GM18907 (cell line): Measurements from ENCODE around the gene ADAD2.
A peak's percentile ranks its signal among the peaks of the same experiment; 100 is the strongest.

Experiments used
- ATAC-seq: cut with Tn5 transposase; IDR thresholded peaks from one replicate; pipeline ENCODE4 v1.9.1; 2021; ENCODE audit warnings: mild to moderate bottlenecking, moderate library complexity; ENCODE audit not compliant: unreplicated experiment

Gene ADAD2

GRCh38 chr16:84176192-84177053, 14.5 kb upstream of the ADAD2 start:
- no peak for ATAC-seq

GRCh38 chr16:84177741-84178073, 13.2 kb upstream of the ADAD2 start:
- ATAC-seq = no peak

DNA sequence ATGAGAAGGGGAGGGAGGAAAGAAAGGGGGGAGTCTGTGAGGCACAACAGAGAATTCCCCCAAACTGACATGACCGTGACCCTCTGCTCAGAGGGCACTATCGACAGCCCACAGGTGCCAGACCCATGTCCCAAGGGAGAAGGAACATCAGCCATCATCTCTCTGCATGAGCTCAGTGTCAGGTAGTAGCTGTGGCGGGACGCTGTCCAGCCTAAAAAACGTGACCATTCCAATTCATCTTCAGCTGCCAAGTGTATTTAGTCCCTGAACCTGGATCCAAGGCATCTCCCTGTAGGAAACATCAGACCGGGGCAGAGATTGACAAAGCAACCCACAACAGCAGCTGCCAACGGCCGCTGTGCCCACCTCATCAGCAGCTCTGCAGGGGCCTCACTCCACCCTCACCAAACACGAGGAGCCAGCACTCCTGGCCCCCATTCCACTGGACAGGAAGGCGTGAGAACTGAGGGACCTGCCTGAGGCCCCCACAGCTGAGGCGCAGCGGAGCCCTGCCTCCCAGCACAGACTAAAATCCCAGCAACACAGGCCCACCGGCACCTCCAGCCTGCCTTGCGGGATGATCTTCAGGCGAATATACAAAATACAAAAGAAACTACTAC, 12.7 kb upstream of the ADAD2 start:
- ATAC-seq = no peak

- ATAC-seq = no peak
Observed at GRCh38 chr16:84178892-84179611, 11.9 kb upstream of the ADAD2 start.

- no peak for ATAC-seq
Observed at GRCh38 chr16:84179612-84180320, 11.2 kb upstream of the ADAD2 start.

DNA sequence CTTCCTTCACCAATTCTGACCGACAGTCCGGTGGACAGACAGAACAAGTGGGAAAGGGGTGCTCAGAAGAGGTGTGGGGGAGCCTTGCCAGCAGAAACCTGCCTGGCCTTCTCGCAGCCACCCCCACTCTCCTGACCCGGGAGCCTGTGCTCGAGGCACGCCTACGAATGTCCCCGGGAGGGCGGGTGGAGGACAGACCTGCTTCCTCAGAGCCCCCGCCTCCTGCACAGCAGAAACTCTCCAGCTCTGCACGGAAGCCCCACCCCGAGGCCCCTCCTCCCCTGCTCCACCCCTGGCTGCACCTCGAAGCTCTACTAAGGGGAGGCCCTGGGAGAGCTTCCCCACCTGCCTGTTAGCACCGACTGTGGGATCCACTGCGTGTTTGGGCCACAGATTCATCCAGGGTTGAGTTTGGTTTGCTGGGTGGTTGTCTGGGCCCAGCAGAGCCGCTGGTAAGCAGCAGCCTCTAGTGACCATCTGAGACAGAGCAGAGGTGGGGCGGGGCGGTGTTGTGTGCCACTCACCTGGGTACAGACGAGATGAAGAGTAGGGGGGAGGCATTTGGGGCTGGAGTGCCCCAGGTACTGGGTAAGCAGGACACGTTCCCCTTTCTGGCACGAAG, 10.3 kb upstream of the ADAD2 start:
- no peak for ATAC-seq

GRCh38 chr16:84181144-84181915, 9.6 kb upstream of the ADAD2 start:
- ATAC-seq = no peak

DNA sequence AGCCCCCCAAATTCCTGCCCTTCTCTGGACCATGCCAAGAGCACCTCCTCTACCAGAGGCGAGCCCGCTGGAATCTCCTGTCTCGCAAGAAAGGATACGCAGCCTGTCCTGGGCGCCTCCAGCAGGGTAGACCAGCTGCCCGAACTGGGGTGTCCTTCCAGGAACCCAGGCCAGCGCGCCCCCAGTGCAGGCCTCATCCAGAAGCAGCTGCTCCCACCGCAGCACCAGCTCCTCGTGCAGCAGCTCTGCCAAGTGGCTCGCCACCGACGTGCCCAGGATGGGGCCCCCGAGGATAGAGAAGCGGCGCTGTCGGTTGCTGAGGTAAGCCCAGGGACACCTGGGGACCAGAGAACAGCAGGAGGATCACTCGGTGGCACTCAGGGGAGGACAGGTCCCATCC, 8.9 kb upstream of the ADAD2 start:
- no peak for ATAC-seq

GRCh38 chr16:84182680-84183571, 8.0 kb upstream of the ADAD2 start:
- no peak for ATAC-seq

DNA sequence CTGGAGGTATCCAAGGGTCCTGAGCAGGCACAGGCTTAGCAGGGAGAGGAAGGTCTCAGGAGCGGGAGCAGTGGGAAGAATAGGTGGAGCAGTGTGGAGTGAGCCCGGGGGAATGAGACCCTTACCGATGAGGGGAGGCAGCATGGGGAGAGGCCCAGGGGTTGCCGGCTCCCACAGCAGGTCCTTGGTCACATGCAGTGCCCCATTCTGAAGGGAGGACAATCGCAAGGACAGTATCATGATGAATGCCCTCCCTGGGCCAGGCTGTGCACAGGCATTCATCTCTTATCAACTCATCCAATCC, 7.4 kb upstream of the ADAD2 start:
- ATAC-seq = no peak

- no peak for ATAC-seq
Observed at GRCh38 chr16:84183911-84184591, 6.9 kb upstream of the ADAD2 start.

- ATAC-seq = no peak
Observed at GRCh38 chr16:84184775-84185174, 6.2 kb upstream of the ADAD2 start.

DNA sequence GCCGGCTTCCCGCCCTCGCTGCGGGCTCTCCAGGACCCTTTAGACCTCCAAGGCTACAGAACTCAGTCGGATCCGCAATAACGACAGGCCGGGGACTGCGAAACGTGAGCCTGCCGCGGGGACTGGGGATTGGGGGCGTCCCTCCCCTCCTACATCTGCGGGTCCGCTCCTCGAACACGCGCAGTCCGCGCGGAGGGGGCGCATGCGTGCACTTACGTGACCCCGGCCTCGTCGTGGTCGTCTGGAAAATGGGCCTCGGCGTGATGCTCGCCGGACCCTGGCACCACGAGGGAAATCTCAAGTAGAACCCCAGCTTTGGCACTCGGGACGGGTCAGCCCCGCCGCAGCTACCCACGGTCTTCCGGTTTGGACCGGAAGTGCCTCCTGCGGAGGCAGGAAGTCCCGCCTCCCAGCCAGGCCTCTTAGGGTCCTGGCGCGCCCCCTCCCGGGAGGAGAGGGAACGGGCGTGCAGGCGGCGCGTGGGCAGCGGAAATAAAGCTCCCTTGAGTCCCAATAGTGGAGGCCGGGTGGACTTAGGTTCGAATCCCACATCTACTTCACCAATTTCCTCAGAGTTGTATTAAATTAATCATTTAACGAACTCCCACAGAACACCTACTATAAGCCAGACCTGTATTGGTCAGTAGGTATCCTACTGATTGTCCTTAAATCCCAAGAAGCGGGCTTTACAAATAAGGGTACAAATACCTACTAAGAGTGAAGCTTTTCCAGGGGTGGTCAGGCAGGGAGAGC, 4.1 kb upstream of the ADAD2 start, which contains the start of gene TAF1C:
Gene TAF1C (minus strand): TSS at position 373 of the 753 bp plus-strand sequence. CDS start 2,069 bp downstream, outside the sequence.
- peak; percentile 92 for ATAC-seq

DNA sequence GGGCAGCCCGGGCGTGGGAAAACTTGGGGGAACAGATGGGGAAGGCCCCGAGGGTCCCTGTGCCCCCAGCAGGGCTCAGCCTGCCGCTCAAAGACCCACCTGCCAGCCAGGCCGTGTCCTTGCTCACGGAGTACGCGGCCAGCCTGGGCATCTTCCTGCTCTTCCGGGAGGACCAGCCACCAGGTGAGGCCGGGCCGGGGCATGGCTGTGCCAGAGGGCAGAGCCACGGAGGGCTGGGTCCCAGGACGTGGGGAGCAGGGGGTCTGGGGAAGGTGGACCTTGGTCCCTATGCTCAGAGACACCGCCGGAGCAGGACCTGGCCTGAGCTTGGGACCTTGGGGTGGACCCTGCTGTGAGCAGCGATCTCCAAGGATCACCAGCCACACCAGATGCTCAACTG, 509 bp downstream of the ADAD2 start:
- no peak for ATAC-seq

- no peak for ATAC-seq
Observed at GRCh38 chr16:84193480-84193879, 2.5 kb downstream of the ADAD2 start.

GRCh38 chr16:84194018-84194417, 3.1 kb downstream of the ADAD2 start:
- no peak for ATAC-seq

DNA sequence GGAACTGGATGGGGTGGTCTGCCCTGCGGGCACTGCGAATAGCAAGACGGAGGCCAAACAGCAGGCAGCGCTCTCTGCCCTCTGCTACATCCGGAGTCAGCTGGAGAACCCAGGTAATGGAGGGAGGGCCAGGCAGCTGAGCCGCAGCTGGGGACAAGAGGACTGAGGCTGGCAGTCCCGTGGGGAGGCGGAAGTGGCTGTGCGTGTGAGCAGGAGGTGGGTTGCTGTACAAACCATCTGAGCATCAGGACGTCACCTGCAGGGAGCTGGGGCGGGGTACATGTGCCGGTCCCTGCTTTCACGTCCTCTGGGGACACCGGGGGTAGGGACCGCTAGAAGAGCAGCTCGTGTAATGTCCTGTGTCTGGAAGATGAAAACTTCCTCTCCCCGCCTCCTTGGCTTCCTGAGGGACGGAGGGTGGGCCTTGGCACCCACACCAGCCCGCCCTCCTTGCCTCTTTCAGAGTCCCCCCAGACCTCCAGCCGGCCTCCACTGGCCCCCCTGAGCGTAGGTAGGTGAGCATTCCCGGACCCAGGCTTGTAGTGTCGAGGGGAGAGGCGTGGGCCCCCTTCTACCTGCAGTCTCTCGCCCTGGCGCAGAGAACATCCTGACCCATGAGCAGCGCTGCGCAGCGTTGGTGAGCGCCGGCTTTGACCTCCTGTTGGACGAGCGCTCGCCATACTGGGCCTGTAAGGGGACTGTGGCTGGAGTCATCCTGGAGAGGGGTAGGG, 3.7 kb downstream of the ADAD2 start:
- ATAC-seq = peak; percentile 49
